Muscle of arm (tissue), 14 donors: Measurements from ENCODE around the gene NGRN. TPM values are rescaled to one million over a fixed set of nuclear protein-coding genes. Genes with fewer than 3 reads are reported as not detected.

Source experiments
- DNase-seq: peaks from one replicate; pipeline ENCODE4 v3.0.0-alpha.2; 2013
- long read RNA-seq, 11 donors: transcript quantifications; one replicate each; lab custom pipeline, GENCODE V29; 2026
- polyA plus RNA-seq, 12 donors: library from polyadenylated mRNA; unstranded; fragments of 120-200 nt; gene quantifications; one replicate each; pipeline ENCODE4 v1.2.1, GENCODE V29; 2013; ENCODE audit not compliant: insufficient read length in 12 of 12

The NGRN gene
- 100 to 1,000 TPM in 9 of 12 donors, 10 to 100 TPM in 2, not detected in 1; 73.0 to 111 (median 105) TPM for polyA plus RNA-seq
- long read RNA-seq, donor 1, full-length matches to known transcripts, result 100 of 100 reads
- long read RNA-seq, donor 1, partial matches to known transcripts, result 0 of 100 reads
- long read RNA-seq, donor 1, other reads (novel, unspliced or antisense), result 0 of 100 reads
- long read RNA-seq, donor 2, full-length matches to known transcripts, result 138 of 138 reads
- long read RNA-seq, donor 2, partial matches to known transcripts, result 0 of 138 reads
- long read RNA-seq, donor 2, other reads (novel, unspliced or antisense), result 0 of 138 reads
- long read RNA-seq, donor 3, full-length matches to known transcripts, result 60 of 60 reads
- long read RNA-seq, donor 3, partial matches to known transcripts, result 0 of 60 reads
- long read RNA-seq, donor 3, other reads (novel, unspliced or antisense), result 0 of 60 reads
- long read RNA-seq, donor 4, full-length matches to known transcripts, result 53 of 53 reads
- long read RNA-seq, donor 4, partial matches to known transcripts, result 0 of 53 reads
- long read RNA-seq, donor 4, other reads (novel, unspliced or antisense), result 0 of 53 reads
- long read RNA-seq, donor 5, full-length matches to known transcripts, result 160 of 160 reads
- long read RNA-seq, donor 5, partial matches to known transcripts, result 0 of 160 reads
- long read RNA-seq, donor 5, other reads (novel, unspliced or antisense), result 0 of 160 reads
- long read RNA-seq, donor 6, full-length matches to known transcripts, result 70 of 70 reads
- long read RNA-seq, donor 6, partial matches to known transcripts, result 0 of 70 reads
- long read RNA-seq, donor 6, other reads (novel, unspliced or antisense), result 0 of 70 reads
- long read RNA-seq, donor 7, full-length matches to known transcripts, result 52 of 52 reads
- long read RNA-seq, donor 7, partial matches to known transcripts, result 0 of 52 reads
- long read RNA-seq, donor 7, other reads (novel, unspliced or antisense), result 0 of 52 reads
- long read RNA-seq, donor 8, full-length matches to known transcripts, result 147 of 147 reads
- long read RNA-seq, donor 8, partial matches to known transcripts, result 0 of 147 reads
- long read RNA-seq, donor 8, other reads (novel, unspliced or antisense), result 0 of 147 reads
- long read RNA-seq, donor 9, full-length matches to known transcripts, result 67 of 67 reads
- long read RNA-seq, donor 9, partial matches to known transcripts, result 0 of 67 reads
- long read RNA-seq, donor 9, other reads (novel, unspliced or antisense), result 0 of 67 reads
- long read RNA-seq, donor 10, full-length matches to known transcripts, result 107 of 107 reads
- long read RNA-seq, donor 10, partial matches to known transcripts, result 0 of 107 reads
- long read RNA-seq, donor 10, other reads (novel, unspliced or antisense), result 0 of 107 reads
- long read RNA-seq, donor 11, full-length matches to known transcripts, result 124 of 124 reads
- long read RNA-seq, donor 11, partial matches to known transcripts, result 0 of 124 reads
- long read RNA-seq, donor 11, other reads (novel, unspliced or antisense), result 0 of 124 reads

GRCh38 chr15:90265271-90266060 is at the start of gene NGRN:
TSS of gene NGRN (plus strand) at chr15:90265672. CDS start at chr15:90265713, 41 bp downstream.
- peak; percentile 94 for DNase-seq

- no peak for DNase-seq
These were observed 47.6 kb upstream of the NGRN start for GRCh38 chr15:90217671-90218394.

- no peak for DNase-seq
These were observed 45.9 kb upstream of the NGRN start for GRCh38 chr15:90219421-90220141.

GRCh38 chr15:90221246-90221900 is 44.1 kb upstream of the NGRN start:
- peak; percentile 60 for DNase-seq

GRCh38 chr15:90222547-90222946 is 42.9 kb upstream of the NGRN start:
- DNase-seq, result no peak

GRCh38 chr15:90223441-90224165 is 41.9 kb upstream of the NGRN start:
- DNase-seq, result no peak

- no peak for DNase-seq
These were observed 40.4 kb upstream of the NGRN start for GRCh38 chr15:90225047-90225446.

GRCh38 chr15:90225504-90226234 is 39.8 kb upstream of the NGRN start:
- no peak for DNase-seq

GRCh38 chr15:90227336-90227735 is 38.1 kb upstream of the NGRN start:
- no peak for DNase-seq

GRCh38 chr15:90227816-90228772 is 37.4 kb upstream of the NGRN start:
- no peak for DNase-seq

- no peak for DNase-seq
These were observed 36.5 kb upstream of the NGRN start for GRCh38 chr15:90228960-90229359.

GRCh38 chr15:90230071-90230494 is 35.4 kb upstream of the NGRN start:
- no peak for DNase-seq

- DNase-seq, result no peak
These were observed 34.9 kb upstream of the NGRN start for GRCh38 chr15:90230610-90231009.

GRCh38 chr15:90231028-90232017 is 34.1 kb upstream of the NGRN start:
- no peak for DNase-seq

- DNase-seq, result no peak
These were observed 33.3 kb upstream of the NGRN start for GRCh38 chr15:90232196-90232595.
